AG08395 (cell line): ENCODE data around the gene OSBP2.
"Not testable (repeated sequence)": the region's sequence is repeated elsewhere in the genome, so short reads cannot be mapped to it uniquely, and the experiment has no call there.

Experiments used
- DNase-seq: peaks from one replicate; pipeline ENCODE4 v3.0.0; 2012; ENCODE audit warnings: mixed read lengths, low spot score

Gene OSBP2

GRCh38 chr22:30718491-30718890 is 23.8 kb downstream of the OSBP2 start:
- DNase-seq: no peak

- DNase-seq: no peak
Observed at GRCh38 chr22:30718938-30719337, 24.3 kb downstream of the OSBP2 start.

DNA sequence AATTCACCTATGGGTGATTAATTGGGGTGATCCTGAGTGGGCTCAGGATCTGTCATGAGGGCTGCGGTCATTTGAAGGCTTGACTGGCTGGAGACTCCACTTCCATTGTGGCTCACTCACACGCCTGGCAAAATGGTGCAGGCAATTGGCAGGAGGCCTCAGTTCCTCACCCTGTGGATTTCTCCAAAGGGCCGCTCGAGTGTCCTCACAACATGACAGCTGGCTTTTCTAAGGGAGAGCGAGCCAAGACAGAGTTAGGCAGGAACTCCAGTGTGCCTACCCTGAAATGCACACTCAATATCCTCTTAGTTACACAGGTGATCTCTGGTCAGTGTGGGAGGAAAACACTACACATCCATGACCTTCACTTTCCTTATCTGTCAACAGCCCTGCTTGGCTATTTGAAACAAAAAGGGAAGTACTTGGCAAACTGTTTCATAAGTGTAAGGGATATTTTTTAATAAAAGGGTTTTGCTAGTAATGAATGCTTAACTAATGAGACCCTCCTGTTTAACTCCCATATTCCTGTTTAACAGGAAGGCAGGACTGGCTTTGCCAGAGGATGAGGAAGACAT is 25.7 kb downstream of the OSBP2 start:
- no peak for DNase-seq

DNA sequence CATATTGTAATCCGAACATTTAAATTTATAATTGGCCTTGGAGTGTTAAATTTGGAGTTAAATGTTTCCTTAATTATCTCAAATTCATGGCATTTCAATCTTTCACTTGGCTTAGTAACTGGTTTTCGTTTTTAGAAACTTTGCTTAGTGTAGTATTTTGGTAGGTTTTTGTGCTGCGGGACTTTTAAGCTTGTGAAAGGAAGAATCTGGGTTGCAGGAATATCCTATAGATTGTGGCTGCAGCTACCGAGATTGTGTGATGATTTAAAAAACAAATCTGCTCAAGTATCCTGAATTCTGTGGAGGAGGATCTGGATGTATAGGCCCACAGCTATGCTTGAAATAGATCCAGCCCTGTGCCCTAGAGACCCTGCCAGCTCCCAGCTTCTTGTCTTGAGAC is 27.1 kb downstream of the OSBP2 start:
- DNase-seq: no peak

GRCh38 chr22:30728826-30729225 is 34.2 kb downstream of the OSBP2 start:
- DNase-seq: no peak

- DNase-seq: no peak
Observed at GRCh38 chr22:30731658-30732057, 37.0 kb downstream of the OSBP2 start.

- no peak for DNase-seq
Observed at GRCh38 chr22:30732426-30732825, 37.8 kb downstream of the OSBP2 start.

DNA sequence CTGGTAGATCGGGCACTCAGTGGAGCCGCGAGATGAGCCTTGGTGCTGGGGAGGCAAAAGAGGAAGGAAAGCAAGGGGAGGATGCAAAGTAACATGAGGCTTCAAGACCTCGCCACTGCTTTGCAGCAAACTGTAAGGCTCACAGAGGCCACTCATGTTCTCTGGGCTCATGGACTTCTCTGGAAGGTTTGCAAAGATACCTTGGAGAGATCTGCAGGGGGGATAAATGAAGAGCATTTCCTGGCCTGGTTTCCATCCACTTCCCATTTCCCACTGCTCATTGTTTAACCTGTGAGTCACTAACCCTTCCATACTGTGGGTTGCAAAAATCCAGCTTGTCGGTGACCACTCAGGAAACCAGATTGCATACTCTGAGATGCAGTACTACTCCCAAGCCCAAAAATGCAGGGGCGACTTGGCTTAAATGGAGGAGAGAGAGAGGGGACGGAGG is 38.5 kb downstream of the OSBP2 start:
- peak; percentile 39 for DNase-seq

DNA sequence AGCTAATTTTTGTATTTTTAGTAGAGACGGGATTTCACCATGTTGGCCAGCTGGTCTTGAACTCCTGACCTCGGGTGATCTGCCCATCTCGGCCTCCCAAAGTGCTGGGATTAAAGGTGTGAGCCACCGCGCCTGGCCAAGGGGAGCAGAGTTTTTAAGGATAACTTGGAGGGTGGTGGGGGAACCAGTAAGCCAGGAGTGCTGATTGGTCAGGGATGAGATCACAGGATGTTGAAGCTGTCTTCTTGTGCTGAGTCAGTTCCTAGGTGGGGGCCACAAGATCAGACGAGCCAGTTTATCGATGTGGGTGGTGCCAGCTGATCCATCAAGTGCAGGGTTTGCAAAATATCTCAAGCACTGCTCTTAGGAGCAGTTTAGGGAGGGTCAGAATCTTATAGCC is 45.3 kb downstream of the OSBP2 start:
- not testable (repeated sequence) for DNase-seq

DNA sequence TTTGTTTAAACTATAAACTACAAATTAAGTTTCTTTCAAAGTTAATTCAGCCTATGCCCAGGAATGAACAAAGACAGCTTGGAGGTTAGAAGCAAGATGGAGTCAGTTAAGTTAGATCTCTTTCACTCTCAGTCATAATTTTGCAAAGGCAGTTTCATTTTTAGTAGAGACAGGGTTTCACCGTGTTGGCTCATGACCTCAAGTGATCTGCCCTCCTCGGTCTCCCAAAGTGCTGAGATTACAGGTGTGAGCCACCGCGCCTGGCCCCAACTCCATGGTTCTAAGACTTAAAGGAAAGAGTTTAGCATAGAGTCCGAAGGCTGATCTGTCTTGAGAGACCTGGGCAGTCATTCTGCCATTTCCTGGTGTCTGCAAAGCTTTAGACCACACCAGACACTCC is 45.8 kb downstream of the OSBP2 start:
- not testable (repeated sequence) for DNase-seq

- DNase-seq: no peak
Observed at GRCh38 chr22:30742291-30743256, 47.9 kb downstream of the OSBP2 start.

DNA sequence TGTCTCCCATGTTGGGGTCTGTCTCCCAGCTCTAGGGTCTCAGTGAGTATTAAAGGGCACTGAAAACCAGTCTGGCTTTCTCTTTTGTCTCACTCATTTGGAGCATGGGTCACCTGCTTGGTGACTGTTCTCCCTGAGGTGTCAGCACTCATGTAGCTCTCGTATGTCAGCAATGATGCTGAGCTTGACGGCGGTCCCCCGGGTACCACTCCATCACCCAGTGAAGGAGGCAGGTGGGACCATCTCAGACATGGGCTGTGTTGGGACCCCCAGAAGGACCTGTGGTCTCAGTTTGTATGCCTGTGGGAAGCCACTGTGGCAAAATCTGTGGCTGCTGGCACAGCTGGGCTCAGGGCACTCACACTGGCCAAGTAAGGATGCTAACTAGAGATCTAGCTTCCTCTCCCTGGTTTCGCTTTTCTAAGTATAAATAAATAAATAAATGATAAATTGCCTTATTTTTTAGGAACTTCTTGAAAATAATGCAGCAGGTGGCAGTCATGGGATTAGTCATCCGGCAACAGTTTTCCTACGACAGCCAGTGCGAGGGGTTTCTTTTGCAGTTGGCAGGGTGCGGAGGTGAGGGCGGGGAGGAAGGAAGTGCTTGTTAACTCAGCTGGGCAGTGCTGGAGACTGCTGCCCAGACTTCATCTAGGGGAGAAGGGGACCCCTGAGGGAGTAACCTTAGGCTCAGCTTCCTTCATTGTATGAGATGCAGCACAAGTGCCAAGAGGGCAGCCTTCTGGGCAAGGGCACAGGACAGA is 48.8 kb downstream of the OSBP2 start:
- DNase-seq: no peak

- DNase-seq: no peak
Observed at GRCh38 chr22:30744224-30744623, 49.5 kb downstream of the OSBP2 start.

DNA sequence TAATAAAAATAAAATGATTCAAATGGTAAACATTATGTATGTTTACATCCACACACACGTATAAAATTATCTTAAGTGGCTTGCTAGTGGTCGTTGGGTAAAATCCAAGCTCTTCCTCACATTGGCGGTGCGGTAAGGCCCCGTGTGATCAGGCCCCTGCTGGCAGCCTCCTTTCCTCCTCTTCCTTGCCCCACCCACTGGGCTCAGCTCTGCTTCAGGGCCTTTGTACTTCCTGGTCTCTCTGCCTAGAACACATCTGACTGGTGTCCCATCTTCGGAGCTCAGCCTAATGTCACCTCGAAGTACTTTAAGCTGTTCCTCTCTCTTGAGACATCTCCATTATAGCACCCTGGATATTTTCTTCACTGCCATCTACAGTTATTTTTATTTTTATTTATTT is 52.8 kb downstream of the OSBP2 start:
- no peak for DNase-seq

GRCh38 chr22:30749272-30749671 is 54.6 kb downstream of the OSBP2 start:
- DNase-seq: no peak

- DNase-seq: no peak
Observed at GRCh38 chr22:30749849-30750248, 55.2 kb downstream of the OSBP2 start.

DNA sequence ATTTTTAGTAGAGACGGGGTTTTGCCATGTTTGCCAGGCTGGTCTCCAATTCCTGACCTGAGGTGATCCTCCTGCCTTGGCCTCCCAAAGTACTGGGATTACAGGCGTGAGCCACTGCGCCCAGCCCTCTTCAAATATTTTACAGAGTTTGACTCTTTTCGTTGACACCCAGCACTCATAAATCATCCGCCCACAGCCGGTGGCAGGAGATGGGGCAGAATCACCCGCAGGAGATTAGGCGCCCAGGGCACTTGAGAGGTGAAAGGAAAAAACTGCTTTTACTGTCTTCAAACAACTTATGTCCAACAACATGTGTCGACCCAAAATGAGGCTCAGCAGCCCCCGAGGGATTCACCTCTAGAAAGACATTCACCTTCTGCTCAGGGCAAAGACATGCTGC is 56.9 kb downstream of the OSBP2 start:
- no peak for DNase-seq

GRCh38 chr22:30752771-30753170 is 58.1 kb downstream of the OSBP2 start:
- no peak for DNase-seq

DNA sequence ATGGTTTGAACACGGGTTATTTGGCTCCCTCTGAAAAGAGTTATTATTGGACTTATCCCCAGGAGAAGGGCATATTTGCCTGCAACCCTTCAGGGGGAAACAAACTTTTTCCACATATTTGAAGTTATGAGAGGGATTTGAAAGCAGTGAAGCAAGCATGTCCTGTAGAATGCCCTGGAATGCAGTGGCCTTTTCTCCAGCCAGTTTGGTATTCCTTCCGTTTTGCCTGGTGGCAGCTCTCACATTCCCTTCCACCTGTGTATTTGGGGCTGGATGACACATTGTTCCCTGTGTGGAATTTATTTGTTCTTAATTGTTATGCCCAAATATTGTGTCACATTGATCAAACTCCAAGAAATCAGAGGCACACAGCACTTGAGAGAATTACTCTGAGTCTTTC is 59.0 kb downstream of the OSBP2 start:
- DNase-seq: peak; percentile 43

GRCh38 chr22:30754521-30754920 is 59.8 kb downstream of the OSBP2 start:
- DNase-seq: no peak

- peak; percentile 95 for DNase-seq
Observed at GRCh38 chr22:30754971-30755758, 60.5 kb downstream of the OSBP2 start.

DNA sequence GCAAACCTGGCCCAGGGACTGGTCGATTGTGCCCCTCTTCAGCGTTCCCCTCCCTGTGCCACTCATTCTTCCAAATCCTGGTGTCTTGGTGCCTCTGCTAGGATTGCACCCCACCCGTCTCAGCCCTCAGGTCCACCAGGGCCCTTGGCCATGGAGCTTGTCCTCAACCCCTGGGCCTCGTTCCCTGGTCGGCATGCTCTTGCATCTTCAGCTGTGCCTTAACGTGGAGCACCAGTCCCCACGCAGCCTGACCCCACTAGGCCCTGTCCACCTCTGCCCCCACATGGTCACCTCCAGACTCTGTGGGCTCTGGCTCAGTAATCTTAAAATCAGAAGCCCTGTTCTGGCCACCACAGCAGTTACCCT is 61.1 kb downstream of the OSBP2 start:
- DNase-seq: no peak
